NCI-H2196 (cell line): ENCODE results near the gene PHYHIPL.
"Not testable (repeated sequence)": the region's sequence is repeated elsewhere in the genome, so short reads cannot be mapped to it uniquely, and the experiment has no call there.

Source experiments
- DNase-seq: peaks from one replicate; lab custom pipeline; 2025; ENCODE audit not compliant: unreplicated experiment; lab: John Stamatoyannopoulos, UW

PHYHIPL gene

GRCh38 chr10:59190332-59190731, 13.9 kb downstream of the PHYHIPL start:
- DNase-seq, result no peak

DNA sequence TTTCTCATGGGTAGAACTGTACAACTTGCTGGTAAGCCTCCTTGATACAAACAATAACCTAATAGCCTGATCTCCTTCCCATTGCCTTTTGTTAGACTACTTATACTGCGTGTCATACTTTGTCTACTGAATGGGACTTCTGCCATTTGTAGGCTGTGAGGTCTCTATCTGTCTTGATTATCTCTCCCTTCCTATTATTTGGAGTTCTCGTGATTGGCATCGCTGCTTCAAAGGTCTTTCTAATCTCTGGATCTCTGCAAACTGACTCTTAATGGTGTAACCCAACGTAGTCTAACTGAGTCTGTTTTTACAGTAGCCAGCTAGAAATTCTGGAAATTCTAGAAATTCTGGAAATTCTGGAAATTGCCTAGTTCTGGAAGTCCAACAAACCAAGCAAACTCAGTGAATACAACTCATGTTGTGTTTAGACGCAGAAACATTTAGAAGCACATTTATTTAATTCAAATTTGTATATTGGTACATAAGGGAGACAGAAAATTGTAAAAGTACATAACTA, 29.8 kb downstream of the PHYHIPL start:
- no peak for DNase-seq

GRCh38 chr10:59212301-59212798, 35.9 kb downstream of the PHYHIPL start:
- DNase-seq, result no peak

DNA sequence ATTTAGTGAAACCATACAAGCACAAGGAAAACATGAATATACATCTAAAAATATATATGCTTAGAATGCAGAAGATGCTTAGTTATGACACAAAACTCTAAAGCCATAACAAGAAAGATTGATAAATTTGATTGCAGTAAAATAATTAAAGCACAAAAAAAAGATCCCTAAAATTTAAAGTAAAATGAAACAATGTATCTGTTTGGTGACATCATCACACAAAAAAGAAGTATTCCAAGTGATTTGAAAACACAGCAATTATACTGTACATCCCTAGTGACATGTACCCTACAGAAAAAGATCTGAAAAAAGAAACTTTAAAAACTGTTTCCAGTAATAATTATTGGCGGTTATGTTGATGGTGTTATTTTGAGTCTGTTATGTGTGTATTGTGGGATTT, 37.7 kb downstream of the PHYHIPL start:
- no peak for DNase-seq

DNA sequence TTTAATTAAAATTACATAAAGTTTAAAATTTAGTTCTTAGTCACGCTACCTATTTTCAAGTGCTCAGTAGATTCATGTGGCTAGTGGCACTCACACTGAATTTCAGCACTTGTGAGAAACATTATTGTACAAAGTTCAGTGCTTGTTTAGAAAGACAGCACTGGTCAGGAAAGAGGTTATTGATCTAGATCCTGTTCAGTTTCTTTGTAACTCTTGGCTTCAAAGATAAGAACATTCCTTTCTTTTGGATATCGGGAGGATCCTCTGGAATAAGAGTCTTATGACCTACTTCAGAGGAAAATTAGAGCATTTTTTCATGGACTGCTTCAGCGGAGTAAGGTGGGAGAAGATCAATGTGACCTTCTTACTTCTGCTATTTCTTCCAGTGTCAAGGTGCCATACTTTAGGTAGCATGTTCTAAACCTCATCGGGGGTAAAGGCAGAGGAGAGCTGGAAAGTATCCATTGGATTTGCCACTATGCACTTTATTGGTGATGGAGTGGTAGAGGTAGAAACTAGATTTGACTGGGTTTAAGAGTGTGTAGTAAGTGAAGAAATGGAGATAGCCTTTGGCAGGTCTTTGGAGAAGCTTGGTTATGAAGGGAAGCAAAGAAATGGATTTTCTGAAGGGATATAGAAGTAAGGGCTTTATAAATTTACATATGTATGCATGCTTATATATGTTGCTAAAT, 39.9 kb downstream of the PHYHIPL start:
- no peak for DNase-seq

DNA sequence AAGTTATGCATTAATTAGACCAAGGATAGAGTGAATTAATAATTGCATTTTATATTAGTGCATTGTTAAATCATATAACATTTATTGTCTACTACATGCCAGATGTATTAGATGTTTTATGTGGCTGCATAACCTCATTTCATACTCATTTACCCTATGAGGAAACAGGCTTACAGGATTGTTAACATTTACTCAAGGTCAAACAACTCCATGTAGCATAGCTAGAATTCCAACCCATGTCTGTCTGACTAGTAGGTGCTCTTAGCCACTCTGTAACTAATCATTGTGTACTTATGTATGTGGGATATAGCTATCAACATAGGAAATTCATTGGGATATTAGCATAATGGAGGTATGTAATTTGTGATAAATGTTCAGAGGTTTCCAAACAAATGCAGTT, 46.3 kb downstream of the PHYHIPL start:
- no peak for DNase-seq

DNA sequence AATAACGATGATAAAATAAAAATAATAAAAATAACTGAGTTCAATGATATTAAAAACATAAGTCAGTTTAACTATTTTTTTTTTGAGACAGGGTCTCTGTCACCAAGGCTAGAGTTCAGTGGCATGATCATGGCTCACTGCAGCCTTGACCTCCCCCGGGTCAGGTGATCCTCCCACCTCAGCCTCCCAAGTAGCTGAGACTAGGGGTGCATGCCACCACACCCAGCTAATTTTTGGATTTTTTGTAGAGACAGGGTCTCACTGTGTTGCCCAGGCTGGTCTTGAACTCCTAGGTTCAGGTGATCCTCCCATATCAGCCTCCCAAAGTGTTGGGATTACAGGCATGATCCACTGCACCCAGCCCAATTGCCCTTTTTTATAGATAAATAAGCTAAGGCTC, 47.2 kb downstream of the PHYHIPL start:
- DNase-seq, result not testable (repeated sequence)

GRCh38 chr10:59225211-59225610, 48.8 kb downstream of the PHYHIPL start:
- DNase-seq, result no peak

DNA sequence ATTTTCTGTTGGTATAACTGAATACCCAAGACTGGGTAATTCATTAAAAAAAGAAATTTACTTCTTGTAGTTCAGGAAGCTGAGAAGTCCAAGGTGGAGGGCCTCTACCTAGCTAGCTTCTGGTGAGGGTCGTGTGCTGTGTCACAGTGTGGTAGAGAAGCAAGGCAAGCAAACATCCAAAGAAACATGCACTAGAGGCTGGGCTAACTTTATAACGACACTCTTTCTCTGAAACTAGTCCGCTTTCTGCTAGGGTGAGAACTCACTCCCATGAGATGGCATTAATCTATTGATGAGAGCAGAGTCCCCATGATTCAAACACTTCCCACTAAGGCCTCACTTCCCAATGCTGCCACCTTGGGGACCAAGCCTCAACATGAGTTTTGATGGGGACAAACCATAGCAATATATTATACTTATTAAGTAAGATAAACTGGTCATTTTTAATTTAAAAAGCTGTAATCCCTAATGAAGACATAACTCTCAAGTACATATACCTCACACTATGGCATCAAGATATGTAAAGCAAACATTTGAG, 50.8 kb downstream of the PHYHIPL start:
- DNase-seq, result no peak

GRCh38 chr10:59229441-59229840, 53.0 kb downstream of the PHYHIPL start:
- DNase-seq, result no peak

DNA sequence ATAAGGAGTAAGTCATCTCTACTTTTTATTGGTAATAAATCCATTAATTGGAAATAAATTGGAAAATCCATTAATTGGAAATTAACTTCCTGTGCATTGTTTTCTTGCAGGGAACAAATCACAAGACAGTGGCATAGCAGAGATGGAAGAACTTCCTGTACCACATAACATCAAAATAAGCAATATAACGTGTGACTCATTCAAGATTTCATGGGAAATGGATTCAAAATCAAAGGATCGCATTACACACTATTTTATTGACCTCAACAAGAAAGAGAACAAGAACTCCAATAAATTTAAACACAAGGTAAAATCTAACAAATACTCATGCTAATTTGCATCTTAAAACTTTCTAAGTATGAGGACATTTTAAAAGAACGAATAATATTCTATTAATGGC, 57.8 kb downstream of the PHYHIPL start:
- DNase-seq, result no peak

GRCh38 chr10:59234816-59235429, 58.5 kb downstream of the PHYHIPL start:
- no peak for DNase-seq

- no peak for DNase-seq
Observed at GRCh38 chr10:59236064-59236697, 59.7 kb downstream of the PHYHIPL start.

GRCh38 chr10:59237775-59238174, 61.3 kb downstream of the PHYHIPL start:
- DNase-seq, result no peak

- DNase-seq, result not testable (repeated sequence)
Observed at GRCh38 chr10:59239108-59239507, 62.7 kb downstream of the PHYHIPL start.

DNA sequence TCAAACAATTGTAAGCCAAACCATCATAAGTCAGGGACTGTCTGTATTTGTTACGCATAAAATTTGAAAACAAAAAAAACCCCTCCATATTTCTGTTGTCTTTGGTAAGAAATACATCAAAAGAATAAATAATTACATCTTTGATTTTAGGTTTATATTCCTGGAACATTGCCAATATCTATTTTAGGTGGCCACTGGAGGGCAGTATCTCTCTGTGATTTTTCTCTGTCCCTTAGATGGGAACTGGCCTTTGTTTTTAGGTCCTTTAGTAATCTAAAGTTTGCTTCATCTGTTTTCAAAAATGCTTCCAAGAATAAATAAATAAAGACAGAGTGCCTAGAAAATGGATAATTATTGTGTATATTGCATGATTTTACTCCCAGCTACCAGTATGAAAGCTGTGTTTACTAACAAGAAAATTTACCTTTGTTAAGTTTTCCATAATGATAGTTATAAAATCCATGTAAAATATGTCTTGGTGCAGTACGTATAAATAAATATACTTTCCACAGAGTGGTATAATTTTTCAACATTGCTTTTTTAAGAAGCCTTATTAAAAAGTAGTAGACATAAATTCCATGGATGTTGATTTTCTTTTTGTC, 64.2 kb downstream of the PHYHIPL start:
- peak; percentile 18 for DNase-seq

- no peak for DNase-seq
Observed at GRCh38 chr10:59242057-59242456, 65.6 kb downstream of the PHYHIPL start.

GRCh38 chr10:59242991-59243390, 66.5 kb downstream of the PHYHIPL start:
- no peak for DNase-seq

- no peak for DNase-seq
Observed at GRCh38 chr10:59243611-59244195, 67.3 kb downstream of the PHYHIPL start.

DNA sequence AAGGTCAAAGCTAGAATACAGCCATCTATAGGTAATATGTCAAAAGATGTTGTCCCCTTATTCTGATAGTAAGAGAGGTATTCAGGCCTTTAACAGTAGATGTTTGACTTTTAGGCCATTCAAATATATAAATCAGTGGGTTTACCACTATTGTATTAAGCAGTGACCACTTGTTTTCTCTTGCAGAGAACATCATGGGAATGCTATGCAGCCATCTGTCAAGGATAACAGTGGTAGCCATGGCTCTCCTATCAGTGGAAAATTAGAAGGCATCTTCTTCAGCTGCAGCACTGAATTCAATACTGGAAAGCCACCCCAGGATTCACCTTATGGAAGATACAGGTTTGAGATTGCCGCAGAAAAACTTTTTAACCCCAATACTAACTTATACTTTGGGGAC, 68.4 kb downstream of the PHYHIPL start:
- no peak for DNase-seq

DNA sequence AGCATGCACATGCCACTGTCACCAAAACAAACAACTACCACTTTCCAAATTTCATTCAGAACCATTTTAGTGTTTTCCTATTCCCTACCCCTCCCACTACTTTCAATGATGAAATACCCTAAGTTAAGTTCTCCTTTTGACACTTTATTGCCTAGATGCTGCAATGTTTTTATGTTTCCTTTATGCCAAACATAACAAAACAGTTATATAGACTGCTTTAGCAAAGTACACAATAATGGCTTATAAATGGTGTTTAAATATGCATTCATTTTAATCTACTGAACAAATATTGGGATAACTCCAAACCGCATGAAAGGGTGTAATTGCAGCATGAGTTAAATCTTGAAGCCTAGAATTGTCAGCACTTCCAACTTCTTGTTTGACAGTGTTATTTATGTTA, 69.2 kb downstream of the PHYHIPL start:
- no peak for DNase-seq
